Spleen (tissue), 3 donors: ENCODE data around the gene NRDE2.

Source experiments
- POLR2A ChIP-seq, 3 donors: fragments of 450-650 bp; IDR thresholded peaks; one replicate each; pipeline ENCODE4 v1.5.1; 2017; ENCODE audit warnings: antibody characterized with exemption in 3 of 3, mild to moderate bottlenecking in 1 of 3
- POLR2AphosphoS5 ChIP-seq, 3 donors: sonication (generic); formaldehyde crosslinking; IDR thresholded peaks; one replicate each; pipeline ENCODE4 v1.5.1; 2017; ENCODE audit warnings: antibody characterized with exemption in 3 of 3

DNA sequence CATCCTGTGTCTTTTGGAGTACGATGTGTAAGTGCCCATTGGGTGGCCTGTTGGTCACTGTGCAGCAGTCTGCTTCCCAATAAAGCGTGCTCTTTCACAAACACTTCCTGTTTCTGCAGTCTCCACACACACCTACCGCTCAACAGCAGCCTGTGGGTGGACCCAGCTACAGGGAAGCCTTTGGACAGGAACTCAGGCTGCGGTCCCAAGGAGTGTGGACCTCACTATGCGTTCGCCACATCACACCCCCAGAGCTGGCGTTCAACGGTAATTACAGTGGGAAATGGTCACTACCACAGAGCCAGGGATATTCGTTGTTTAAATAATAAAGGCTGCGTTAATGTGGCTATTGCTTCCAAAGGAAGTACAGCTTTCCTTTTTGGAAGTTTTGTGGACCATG lies 59.2 kb downstream of the NRDE2 start:
- TF ChIP-seq POLR2A (IDR thresholded peaks at IDR 0.05), result no peak
- TF ChIP-seq POLR2AphosphoS5 (IDR thresholded peaks at IDR 0.05), result peak in 2 of 3 donors; percentile 32 to 53
